Hepatocyte (in vitro differentiated cells): ENCODE measurements around the gene NID1. TPM values are rescaled to one million over a fixed set of nuclear protein-coding genes. Genes with fewer than 3 reads are reported as not detected.
"Not testable (repeated sequence)": the region's sequence is repeated elsewhere in the genome, so short reads cannot be mapped to it uniquely, and the experiment has no call there.

Experiments
- DNase-seq: peaks from one replicate; pipeline ENCODE4 v3.0.0-alpha.2; 2016; ENCODE audit warnings: low spot score
- H2AFZ ChIP-seq: fragments of 200-600 bp; sonication (generic); 2 replicates; pipeline ENCODE4 v1.6.0; 2016; ENCODE audit warnings: antibody characterized with exemption, mild to moderate bottlenecking
- H3K27ac ChIP-seq: fragments of 200-600 bp; sonication (generic); 2 replicates; pipeline ENCODE4 v1.5.1; 2016; ENCODE audit warnings: mild to moderate bottlenecking
- H3K27me3 ChIP-seq: fragments of 200-600 bp; sonication (generic); 2 replicates; pipeline ENCODE4 v1.6.1; 2016
- H3K36me3 ChIP-seq: fragments of 200-600 bp; sonication (generic); replicated peaks from 2 replicates; pipeline ENCODE4 v1.5.1; 2016; ENCODE audit warnings: low read depth; ENCODE audit not compliant: insufficient read depth
- H3K4me1 ChIP-seq: fragments of 200-600 bp; sonication (generic); 2 replicates; pipeline ENCODE4 v1.5.1; 2016; ENCODE audit warnings: mild to moderate bottlenecking, moderate library complexity; ENCODE audit not compliant: insufficient read depth
- H3K4me2 ChIP-seq: fragments of 200-600 bp; sonication (generic); 2 replicates; pipeline ENCODE4 v1.6.0; 2016
- H3K4me3 ChIP-seq: fragments of 200-600 bp; sonication (generic); 2 replicates; pipeline ENCODE4 v1.5.1; 2016; ENCODE audit warnings: mild to moderate bottlenecking
- H3K79me2 ChIP-seq: fragments of 200-600 bp; sonication (generic); 2 replicates; pipeline ENCODE4 v1.6.0; 2017; ENCODE audit warnings: mild to moderate bottlenecking
- H3K9me2 ChIP-seq: fragments of 200-600 bp; sonication (generic); replicated peaks from 2 replicates; pipeline ENCODE4 v1.6.0; 2017; ENCODE audit warnings: mild to moderate bottlenecking; ENCODE audit not compliant: insufficient read depth
- H3K9me3 ChIP-seq: fragments of 200-600 bp; sonication (generic); 2 replicates; pipeline ENCODE4 v1.5.1; 2016; ENCODE audit warnings: low read depth, mild to moderate bottlenecking
- H4K20me1 ChIP-seq: fragments of 200-600 bp; sonication (generic); 2 replicates; pipeline ENCODE4 v1.6.0; 2016; ENCODE audit warnings: mild to moderate bottlenecking; ENCODE audit not compliant: insufficient read depth, poor library complexity, severe bottlenecking
- EZH2 ChIP-seq: fragments of 200-600 bp; sonication (generic); IDR thresholded peaks from 2 replicates; pipeline ENCODE4 v1.6.1; 2016; ENCODE audit warnings: antibody characterized with exemption, mild to moderate bottlenecking, borderline replicate concordance
- EZH2phosphoT487 ChIP-seq: fragments of 200-600 bp; sonication (generic); IDR thresholded peaks from one replicate; pipeline ENCODE4 v1.6.1; 2018; ENCODE audit warnings: antibody characterized with exemption, mild to moderate bottlenecking, low read depth, moderate library complexity; ENCODE audit not compliant: unreplicated experiment, severe bottlenecking
- WGBS: methylation state at CpG from one replicate; pipeline ENCODE4 v1.1.6; 2016; ENCODE audit warnings: low lambda C conversion rate; ENCODE audit errors: missing lambda C conversion rate; 5-methylcytosine and 5-hydroxymethylcytosine counted together
- polyA plus RNA-seq: library from polyadenylated mRNA; unstranded; fragments of >200 nt; fragmentation: Nextera tagmentation; extraction: Ambion mirVana; gene quantifications from 2 replicates; pipeline ENCODE4 v1.2.1, GENCODE V29; 2016
- total RNA-seq: library from RNA; depleted of rRNA; stranded (reverse); fragments of >200 nt; gene quantifications from 2 replicates; pipeline ENCODE4 v1.2.3, GENCODE V29; 2014
- TF ChIP-seq, protein P1 (sequence below): fragments of 200-600 bp; sonication (generic); IDR thresholded peaks from 2 replicates; pipeline ENCODE4 v1.5.1; 2016; ENCODE audit warnings: antibody characterized with exemption, mild to moderate bottlenecking; ENCODE audit not compliant: poor library complexity

Gene NID1
- total and polyA plus RNA-seq, 2 experiments from 2014 or later = 53.8 to 72.8 TPM

DNA sequence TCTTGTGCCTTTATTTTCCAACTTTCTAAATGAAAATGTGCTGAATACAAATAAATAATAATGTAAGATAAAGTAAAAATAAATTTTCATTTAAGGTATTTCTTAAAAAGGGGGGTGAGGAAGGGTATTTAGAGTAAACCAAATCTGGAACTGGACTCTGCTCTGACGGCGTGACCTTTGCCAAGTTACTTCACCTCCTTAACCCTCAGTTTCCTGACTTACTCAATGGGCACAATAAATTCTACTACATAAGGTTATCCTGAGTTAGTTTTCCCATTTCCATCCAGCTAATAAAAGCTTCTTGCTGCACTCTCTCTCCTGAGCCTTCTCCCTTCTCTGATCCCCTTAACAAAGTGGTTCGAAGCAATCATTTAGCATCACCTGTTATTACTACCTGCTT, 93.9 kb downstream of the NID1 start:
- Histone ChIP-seq H3K9me2 (no peaks in the 10 kb centered on the region), H4K20me1 (no peaks in the 10 kb centered on the region), H3K4me3 (no peak overlapping the region), H3K4me1 (no peaks in the 10 kb centered on the region), H3K27me3 (no peaks in the 10 kb centered on the region), H3K9me3 (no peaks in the 10 kb centered on the region), H3K4me2 (peak overlapping the region; percentile 84), H3K36me3 (no peaks in the 10 kb centered on the region), H2AFZ (peak overlapping the region; percentile 72), H3K27ac (no peak overlapping the region), H3K79me2 (no peaks in the 10 kb centered on the region)
- WGBS = 79% methylated on average over 3 of the region's 3 CpGs
- TF ChIP-seq EZH2phosphoT487 (no peak), EZH2 (no peak)
- TF ChIP-seq, protein P1, sequence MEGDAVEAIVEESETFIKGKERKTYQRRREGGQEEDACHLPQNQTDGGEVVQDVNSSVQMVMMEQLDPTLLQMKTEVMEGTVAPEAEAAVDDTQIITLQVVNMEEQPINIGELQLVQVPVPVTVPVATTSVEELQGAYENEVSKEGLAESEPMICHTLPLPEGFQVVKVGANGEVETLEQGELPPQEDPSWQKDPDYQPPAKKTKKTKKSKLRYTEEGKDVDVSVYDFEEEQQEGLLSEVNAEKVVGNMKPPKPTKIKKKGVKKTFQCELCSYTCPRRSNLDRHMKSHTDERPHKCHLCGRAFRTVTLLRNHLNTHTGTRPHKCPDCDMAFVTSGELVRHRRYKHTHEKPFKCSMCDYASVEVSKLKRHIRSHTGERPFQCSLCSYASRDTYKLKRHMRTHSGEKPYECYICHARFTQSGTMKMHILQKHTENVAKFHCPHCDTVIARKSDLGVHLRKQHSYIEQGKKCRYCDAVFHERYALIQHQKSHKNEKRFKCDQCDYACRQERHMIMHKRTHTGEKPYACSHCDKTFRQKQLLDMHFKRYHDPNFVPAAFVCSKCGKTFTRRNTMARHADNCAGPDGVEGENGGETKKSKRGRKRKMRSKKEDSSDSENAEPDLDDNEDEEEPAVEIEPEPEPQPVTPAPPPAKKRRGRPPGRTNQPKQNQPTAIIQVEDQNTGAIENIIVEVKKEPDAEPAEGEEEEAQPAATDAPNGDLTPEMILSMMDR = no peak
- DNase-seq = no peak

DNA sequence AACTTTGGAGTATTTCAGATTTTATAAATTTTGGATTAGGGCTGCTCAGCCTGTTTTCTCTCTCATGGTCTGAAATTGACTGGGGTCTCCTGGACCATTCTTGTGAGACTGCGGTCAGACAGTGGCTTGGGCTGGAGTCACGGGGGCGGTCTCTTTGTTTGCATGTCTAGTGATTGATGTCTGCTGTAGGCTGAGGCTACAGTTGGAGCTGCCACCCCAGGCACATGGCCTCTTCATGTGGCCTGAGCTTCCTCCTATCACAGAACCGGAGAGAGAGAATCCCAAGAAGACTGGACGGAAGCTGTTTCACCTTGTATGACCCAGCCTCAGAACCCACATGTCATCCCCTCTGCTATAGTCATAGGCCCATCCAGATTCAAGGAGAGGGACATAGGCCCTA, 96.1 kb downstream of the NID1 start:
- Histone ChIP-seq H3K9me3 (no peaks in the 10 kb centered on the region), H3K79me2 (no peaks in the 10 kb centered on the region), H3K27me3 (no peaks in the 10 kb centered on the region), H4K20me1 (no peaks in the 10 kb centered on the region), H3K4me1 (no peaks in the 10 kb centered on the region), H3K27ac (no peak overlapping the region), H3K4me3 (no peak overlapping the region), H3K4me2 (no peak overlapping the region), H2AFZ (no peak overlapping the region), H3K9me2 (no peaks in the 10 kb centered on the region), H3K36me3 (no peaks in the 10 kb centered on the region)
- DNase-seq = no peak
- TF ChIP-seq, protein P1 = no peak
- no peak for TF ChIP-seq EZH2
- TF ChIP-seq EZH2phosphoT487 = no peak
- WGBS = 76% methylated on average over 5 of the region's 5 CpGs

DNA sequence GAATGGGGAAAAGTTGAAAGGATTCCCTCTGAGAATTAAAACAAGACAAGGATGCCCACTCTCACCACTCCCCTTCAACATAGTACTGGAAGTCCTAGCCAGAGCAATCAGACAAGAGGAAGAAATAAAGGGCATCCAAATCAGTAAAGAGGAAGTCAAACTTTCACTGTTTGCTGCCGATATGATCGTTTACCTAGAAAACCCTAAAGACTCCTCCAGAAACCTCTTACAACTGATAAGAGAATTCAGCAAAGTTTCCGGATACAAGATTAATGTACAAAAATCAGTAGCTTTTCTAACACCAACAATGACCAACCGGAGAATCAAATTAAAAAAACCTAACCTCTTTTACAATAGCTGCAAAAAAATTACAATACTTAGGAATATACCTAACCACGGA, 98.8 kb downstream of the NID1 start:
- WGBS = 82% methylated on average over 5 of the region's 5 CpGs
- not testable (repeated sequence) for H3K27ac ChIP-seq, H3K4me1 ChIP-seq, H3K4me2 ChIP-seq, H3K27me3 ChIP-seq, H3K79me2 ChIP-seq, H2AFZ ChIP-seq, H4K20me1 ChIP-seq, H3K9me3 ChIP-seq, DNase-seq, H3K9me2 ChIP-seq, H3K36me3 ChIP-seq, H3K4me3 ChIP-seq

DNA sequence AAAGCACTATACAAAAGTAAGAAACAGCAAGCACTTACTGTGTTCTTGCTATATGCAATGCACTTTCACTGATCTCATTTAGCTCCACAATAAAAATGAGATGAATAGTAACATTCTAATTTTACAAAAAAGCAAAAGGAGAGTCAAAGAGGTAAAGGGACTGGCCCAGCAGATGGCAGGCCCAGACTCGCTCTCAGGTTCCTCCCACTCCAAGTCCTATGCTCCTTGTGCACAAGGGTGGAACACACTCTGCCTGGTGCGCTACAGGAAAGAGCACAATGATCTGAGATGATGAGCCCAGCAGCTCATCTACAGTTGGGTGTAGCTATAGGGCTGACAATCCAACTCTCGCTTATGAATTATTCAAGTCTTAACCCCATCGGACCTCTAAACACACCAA, 104.1 kb downstream of the NID1 start:
- no peak overlapping the region for H3K27ac ChIP-seq
- H4K20me1 ChIP-seq = no peaks in the 10 kb centered on the region
- H3K36me3 ChIP-seq = no peaks in the 10 kb centered on the region
- WGBS = 90% methylated on average over 4 of the region's 4 CpGs
- no peak for TF ChIP-seq EZH2
- TF ChIP-seq, protein P1 = no peak
- no peak for TF ChIP-seq EZH2phosphoT487
- H3K4me3 ChIP-seq = no peak overlapping the region
- no peaks in the 10 kb centered on the region for H3K4me1 ChIP-seq
- no peaks in the 10 kb centered on the region for H3K9me3 ChIP-seq
- no peaks in the 10 kb centered on the region for H3K27me3 ChIP-seq
- no peaks in the 10 kb centered on the region for H3K9me2 ChIP-seq
- no peak overlapping the region for H2AFZ ChIP-seq
- DNase-seq = no peak
- no peak overlapping the region for H3K4me2 ChIP-seq
- no peaks in the 10 kb centered on the region for H3K79me2 ChIP-seq
